Measurements from ENCODE around the gene IQCM.
"Not testable (repeated sequence)": the region's sequence is repeated elsewhere in the genome, so short reads cannot be mapped to it uniquely, and the experiment has no call there.

The IQCM gene

DNA sequence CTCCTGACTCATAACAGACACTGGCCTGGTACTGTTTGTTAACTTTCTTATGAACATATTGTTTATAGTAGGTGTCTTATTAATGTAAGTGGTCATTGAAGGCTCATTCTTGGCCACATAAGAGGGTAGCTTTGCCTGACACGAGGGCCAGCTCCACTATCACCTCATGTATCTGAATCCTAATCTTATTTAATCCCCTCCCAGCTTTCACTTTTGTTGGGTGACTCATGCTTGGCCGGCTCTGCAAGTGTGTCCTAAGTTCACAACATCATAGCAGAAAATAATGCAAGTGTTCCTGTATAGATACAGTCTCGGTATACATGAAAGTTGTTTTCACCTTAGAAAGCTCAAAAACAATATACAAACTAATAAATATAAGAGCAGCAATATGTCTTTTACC is 283.8 kb downstream of the IQCM start:
- FAIRE-seq, result no peak
- no peak for TF ChIP-seq POLR2A (IDR thresholded peaks at IDR 0.05; ENCODE audit: low read depth, low read length)
- TF ChIP-seq TAF1 (IDR thresholded peaks at IDR 0.05; ENCODE audit: low read depth, low read length), result no peak
- TF ChIP-seq PAX5 (IDR thresholded peaks at IDR 0.05; ENCODE audit: insufficient read depth, low read length, severe bottlenecking), result no peak
- TF ChIP-seq SPI1 (IDR thresholded peaks at IDR 0.05; ENCODE audit: low read depth, low read length), result no peak
- no peak for TF ChIP-seq POLR2AphosphoS5 (IDR thresholded peaks at IDR 0.05; ENCODE audit: low read depth, low read length)
- no peak for TF ChIP-seq POU2F2 (IDR thresholded peaks at IDR 0.05; ENCODE audit: low read depth, low read length)
- DNase-seq (ENCODE audit: insufficient read length, low spot score), result no peak

DNA sequence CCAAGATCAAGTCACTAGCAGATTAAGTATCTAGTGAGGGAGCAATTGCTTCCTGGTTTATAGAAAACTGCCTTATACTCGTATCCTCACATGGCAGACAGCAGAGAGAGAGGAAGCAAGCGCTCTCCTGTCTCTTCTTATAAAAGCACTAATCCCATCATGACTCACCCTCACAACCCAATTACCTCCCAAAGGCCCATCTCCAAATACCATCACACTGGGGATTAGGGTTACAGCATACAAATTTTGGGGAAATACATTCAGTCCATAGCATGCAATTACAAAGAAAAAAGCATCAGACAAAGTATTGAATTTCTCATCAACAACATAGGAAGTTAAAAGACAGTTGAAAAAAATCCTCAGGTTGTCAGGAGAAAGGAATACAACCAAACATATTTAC is 292.6 kb downstream of the IQCM start:
- TF ChIP-seq PAX5 (IDR thresholded peaks at IDR 0.05; ENCODE audit: insufficient read depth, low read length, severe bottlenecking), result no peak
- TF ChIP-seq POLR2A (IDR thresholded peaks at IDR 0.05; ENCODE audit: low read depth, low read length), result no peak
- TF ChIP-seq TAF1 (IDR thresholded peaks at IDR 0.05; ENCODE audit: low read depth, low read length), result no peak
- no peak for TF ChIP-seq POU2F2 (IDR thresholded peaks at IDR 0.05; ENCODE audit: low read depth, low read length)
- no peak for TF ChIP-seq POLR2AphosphoS5 (IDR thresholded peaks at IDR 0.05; ENCODE audit: low read depth, low read length)
- TF ChIP-seq SPI1 (IDR thresholded peaks at IDR 0.05; ENCODE audit: low read depth, low read length), result no peak
- FAIRE-seq, result no peak
- DNase-seq (ENCODE audit: insufficient read length, low spot score), result no peak

DNA sequence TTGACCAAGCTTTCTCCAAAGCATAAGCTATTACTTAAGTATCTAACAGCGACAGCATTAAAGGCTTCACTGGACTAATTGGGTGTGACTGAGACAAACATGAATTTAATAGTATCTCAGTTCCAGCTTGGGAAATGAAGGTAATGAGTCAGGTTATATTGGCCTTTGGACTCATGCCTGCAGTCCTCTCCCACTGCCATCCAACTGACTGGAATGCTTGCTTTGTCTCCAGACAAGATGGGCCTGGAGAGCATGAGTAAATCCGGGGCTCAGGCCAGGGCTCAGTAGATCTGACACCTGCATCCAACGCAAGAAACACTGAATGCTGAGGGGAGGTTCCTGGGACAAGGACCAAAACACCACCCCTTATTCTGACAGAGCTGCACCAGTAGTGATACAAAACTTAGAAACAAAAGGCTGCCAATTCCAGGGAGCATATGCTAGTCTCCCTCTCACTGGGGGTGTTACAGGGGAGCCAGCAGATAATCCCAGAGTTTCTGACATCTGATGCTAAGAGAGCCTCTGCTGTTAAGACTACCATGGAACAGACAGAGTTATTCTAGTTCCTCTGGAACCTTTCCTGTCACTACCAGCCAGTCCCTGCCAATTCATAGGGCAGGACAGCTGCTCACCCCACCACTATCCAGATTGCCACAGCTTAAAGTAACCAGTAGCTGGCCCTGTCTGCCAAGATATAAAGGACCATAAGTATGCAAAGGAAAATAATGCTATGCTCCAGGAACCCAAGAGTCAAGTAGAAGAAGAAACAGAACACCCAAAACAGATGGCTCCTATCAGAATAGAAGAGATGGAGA is 293.8 kb downstream of the IQCM start:
- DNase-seq (ENCODE audit: insufficient read length, low spot score) (no peak), FAIRE-seq (no peak)
- TF ChIP-seq PAX5 (IDR thresholded peaks at IDR 0.05; ENCODE audit: insufficient read depth, low read length, severe bottlenecking) (no peak), TAF1 (IDR thresholded peaks at IDR 0.05; ENCODE audit: low read depth, low read length) (no peak), POLR2AphosphoS5 (IDR thresholded peaks at IDR 0.05; ENCODE audit: low read depth, low read length) (no peak), POU2F2 (IDR thresholded peaks at IDR 0.05; ENCODE audit: low read depth, low read length) (no peak), SPI1 (IDR thresholded peaks at IDR 0.05; ENCODE audit: low read depth, low read length) (no peak), POLR2A (IDR thresholded peaks at IDR 0.05; ENCODE audit: low read depth, low read length) (no peak)

DNA sequence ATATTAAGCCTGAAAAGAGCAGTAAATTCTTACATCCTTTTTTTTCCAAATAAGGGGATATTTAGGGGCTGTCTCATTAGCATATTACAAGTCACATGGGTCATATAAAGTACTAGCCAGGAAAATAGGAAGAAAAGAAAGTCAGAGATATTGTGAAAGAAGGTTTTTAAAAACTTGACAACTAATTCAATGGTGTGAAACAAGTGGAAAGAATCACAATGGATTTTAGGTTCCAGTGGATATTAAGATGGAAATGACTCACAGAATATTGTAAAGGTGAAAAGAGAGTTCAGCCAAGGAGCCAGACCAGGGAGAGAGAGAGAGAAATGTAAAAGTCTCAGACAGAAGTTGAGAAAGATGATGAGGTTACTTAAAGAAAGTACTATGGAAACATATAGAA is 297.2 kb downstream of the IQCM start:
- no peak for DNase-seq (ENCODE audit: insufficient read length, low spot score)
- FAIRE-seq, result no peak

DNA sequence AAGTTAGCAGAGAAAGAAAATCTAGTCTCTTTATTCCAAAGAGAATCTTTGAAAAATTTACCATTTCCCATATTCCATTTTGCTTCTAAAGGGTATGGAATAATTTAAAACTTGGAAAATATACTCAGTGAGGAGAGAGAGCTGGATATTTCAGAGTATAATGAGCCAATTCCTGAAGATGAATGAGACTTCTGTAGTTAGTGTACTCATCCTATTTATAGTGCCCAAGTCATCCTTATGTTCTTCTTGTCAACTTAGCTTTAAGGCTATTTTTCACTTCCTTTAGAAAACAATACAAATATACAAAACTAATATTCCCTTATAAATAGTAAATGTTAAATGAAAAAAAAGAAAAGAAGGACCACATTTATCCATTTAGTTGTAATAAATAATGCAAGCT is 302.6 kb downstream of the IQCM start:
- DNase-seq (ENCODE audit: insufficient read length, low spot score) (no peak), FAIRE-seq (no peak)
- TF ChIP-seq POLR2A (IDR thresholded peaks at IDR 0.05; ENCODE audit: low read depth, low read length) (no peak), POU2F2 (IDR thresholded peaks at IDR 0.05; ENCODE audit: low read depth, low read length) (no peak), SPI1 (IDR thresholded peaks at IDR 0.05; ENCODE audit: low read depth, low read length) (no peak), POLR2AphosphoS5 (IDR thresholded peaks at IDR 0.05; ENCODE audit: low read depth, low read length) (no peak), PAX5 (IDR thresholded peaks at IDR 0.05; ENCODE audit: insufficient read depth, low read length, severe bottlenecking) (no peak), TAF1 (IDR thresholded peaks at IDR 0.05; ENCODE audit: low read depth, low read length) (no peak)

More for the DNA sequence above, 297.2 kb downstream of the IQCM start:
- TF ChIP-seq PAX5 (IDR thresholded peaks at IDR 0.05; ENCODE audit: insufficient read depth, low read length, severe bottlenecking) (no peak), TAF1 (IDR thresholded peaks at IDR 0.05; ENCODE audit: low read depth, low read length) (no peak), POLR2A (IDR thresholded peaks at IDR 0.05; ENCODE audit: low read depth, low read length) (no peak), SPI1 (IDR thresholded peaks at IDR 0.05; ENCODE audit: low read depth, low read length) (no peak), POU2F2 (IDR thresholded peaks at IDR 0.05; ENCODE audit: low read depth, low read length) (no peak), POLR2AphosphoS5 (IDR thresholded peaks at IDR 0.05; ENCODE audit: low read depth, low read length) (no peak)

DNA sequence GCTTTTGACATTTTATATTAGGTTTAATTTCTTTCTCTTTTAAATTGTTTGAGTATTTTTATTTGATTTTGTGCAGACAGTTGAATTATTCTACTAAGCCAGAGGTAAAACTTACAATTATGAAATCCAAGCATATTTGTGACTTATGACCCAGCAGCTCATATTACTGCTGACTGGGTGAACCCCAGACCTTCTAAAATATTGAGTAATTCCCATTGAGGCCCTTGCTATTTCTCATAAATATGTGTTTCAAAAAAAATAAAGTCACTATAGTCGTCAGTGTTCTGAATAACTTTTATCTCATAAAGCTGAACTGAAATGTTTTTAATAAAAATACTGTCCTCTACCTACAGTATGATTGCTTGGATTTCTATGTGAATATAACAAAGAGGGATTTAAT is 303.1 kb downstream of the IQCM start:
- FAIRE-seq, result no peak
- TF ChIP-seq TAF1 (IDR thresholded peaks at IDR 0.05; ENCODE audit: low read depth, low read length) (no peak), POU2F2 (IDR thresholded peaks at IDR 0.05; ENCODE audit: low read depth, low read length) (no peak), SPI1 (IDR thresholded peaks at IDR 0.05; ENCODE audit: low read depth, low read length) (no peak), PAX5 (IDR thresholded peaks at IDR 0.05; ENCODE audit: insufficient read depth, low read length, severe bottlenecking) (no peak), POLR2AphosphoS5 (IDR thresholded peaks at IDR 0.05; ENCODE audit: low read depth, low read length) (no peak)
- no peak for DNase-seq (ENCODE audit: insufficient read length, low spot score)

DNA sequence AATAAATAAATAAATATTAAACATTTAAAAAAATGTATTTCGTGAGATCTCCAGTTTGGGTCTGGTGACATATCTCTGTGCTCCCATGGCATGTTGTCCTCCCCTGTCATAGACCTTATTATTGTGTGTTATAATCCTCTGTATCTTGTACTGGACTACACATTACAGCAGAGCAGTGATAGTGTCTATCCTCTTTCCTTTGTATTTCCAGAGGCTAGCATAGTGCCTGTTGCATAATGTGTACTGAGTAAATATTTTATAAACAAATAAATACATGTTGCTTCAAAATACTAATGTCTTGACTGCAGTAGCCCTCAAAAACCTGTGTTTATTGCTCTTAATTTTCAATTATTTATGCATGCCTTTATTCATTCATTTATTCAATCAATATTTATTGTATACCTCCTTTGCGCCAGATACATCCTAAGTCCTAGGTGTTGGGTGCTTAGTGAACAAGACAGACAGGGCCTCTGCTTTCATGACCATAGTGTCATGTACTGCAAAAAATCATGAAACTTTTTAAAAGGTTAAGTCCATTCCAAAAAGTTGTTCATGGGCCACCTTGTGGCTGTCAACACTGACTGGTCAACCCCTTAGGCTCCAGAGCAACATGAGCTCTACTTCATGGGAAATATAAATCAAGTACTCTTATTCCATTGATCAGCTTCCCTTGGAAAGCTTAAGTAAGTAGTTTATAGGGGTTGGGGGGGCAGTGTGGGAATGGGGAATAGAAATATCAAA is 303.9 kb downstream of the IQCM start:
- no peak for DNase-seq (ENCODE audit: insufficient read length, low spot score)
- TF ChIP-seq PAX5 (IDR thresholded peaks at IDR 0.05; ENCODE audit: insufficient read depth, low read length, severe bottlenecking) (no peak), POLR2A (IDR thresholded peaks at IDR 0.05; ENCODE audit: low read depth, low read length) (no peak), POU2F2 (IDR thresholded peaks at IDR 0.05; ENCODE audit: low read depth, low read length) (no peak), TAF1 (IDR thresholded peaks at IDR 0.05; ENCODE audit: low read depth, low read length) (no peak), POLR2AphosphoS5 (IDR thresholded peaks at IDR 0.05; ENCODE audit: low read depth, low read length) (no peak), SPI1 (IDR thresholded peaks at IDR 0.05; ENCODE audit: low read depth, low read length) (no peak)
- FAIRE-seq, result no peak

DNA sequence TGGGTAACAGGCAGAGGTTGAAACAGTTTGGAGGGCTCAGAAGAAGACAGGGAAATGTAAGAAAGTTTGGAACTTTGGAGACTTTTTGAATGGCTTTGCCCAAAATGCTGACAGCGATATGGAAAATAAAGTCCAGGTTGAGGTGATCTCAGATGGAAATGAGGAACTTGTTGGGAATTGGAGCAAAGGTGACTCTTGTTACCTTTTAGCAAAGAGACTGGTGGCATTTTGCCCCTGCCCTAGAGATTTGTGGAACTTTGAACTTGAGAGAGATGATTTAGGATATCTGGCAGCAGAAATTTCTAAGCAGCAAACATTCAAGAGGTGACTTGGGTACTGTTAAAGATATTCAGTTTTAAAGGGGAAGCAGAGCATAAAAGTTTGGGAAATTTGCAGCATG is 308.3 kb downstream of the IQCM start:
- DNase-seq (ENCODE audit: insufficient read length, low spot score); FAIRE-seq: not testable (repeated sequence)

DNA sequence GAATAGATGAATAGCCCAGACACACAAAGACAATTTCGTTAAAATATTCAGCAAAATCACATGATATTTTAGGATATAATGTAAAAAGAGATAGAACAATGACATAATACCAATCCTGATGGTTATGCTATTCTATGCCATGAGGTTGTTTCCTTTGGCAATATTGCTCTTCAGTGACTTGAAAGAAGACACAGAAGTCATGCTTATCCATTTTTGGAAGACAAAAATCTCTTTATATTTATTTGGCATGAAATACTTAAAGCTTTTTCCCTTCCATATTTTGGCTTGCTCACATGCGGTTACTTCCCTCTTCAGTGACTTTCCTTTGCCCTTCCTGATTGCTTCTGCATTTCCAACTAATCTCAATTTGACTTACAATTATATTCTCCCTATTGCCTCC is 314.8 kb downstream of the IQCM start:
- FAIRE-seq (no peak), DNase-seq (ENCODE audit: insufficient read length, low spot score) (no peak)
- TF ChIP-seq POLR2AphosphoS5 (IDR thresholded peaks at IDR 0.05; ENCODE audit: low read depth, low read length) (no peak), PAX5 (IDR thresholded peaks at IDR 0.05; ENCODE audit: insufficient read depth, low read length, severe bottlenecking) (no peak), SPI1 (IDR thresholded peaks at IDR 0.05; ENCODE audit: low read depth, low read length) (no peak), POLR2A (IDR thresholded peaks at IDR 0.05; ENCODE audit: low read depth, low read length) (no peak), POU2F2 (IDR thresholded peaks at IDR 0.05; ENCODE audit: low read depth, low read length) (no peak), TAF1 (IDR thresholded peaks at IDR 0.05; ENCODE audit: low read depth, low read length) (no peak)
